Measurements from ENCODE around the gene MIEF1.

DNA sequence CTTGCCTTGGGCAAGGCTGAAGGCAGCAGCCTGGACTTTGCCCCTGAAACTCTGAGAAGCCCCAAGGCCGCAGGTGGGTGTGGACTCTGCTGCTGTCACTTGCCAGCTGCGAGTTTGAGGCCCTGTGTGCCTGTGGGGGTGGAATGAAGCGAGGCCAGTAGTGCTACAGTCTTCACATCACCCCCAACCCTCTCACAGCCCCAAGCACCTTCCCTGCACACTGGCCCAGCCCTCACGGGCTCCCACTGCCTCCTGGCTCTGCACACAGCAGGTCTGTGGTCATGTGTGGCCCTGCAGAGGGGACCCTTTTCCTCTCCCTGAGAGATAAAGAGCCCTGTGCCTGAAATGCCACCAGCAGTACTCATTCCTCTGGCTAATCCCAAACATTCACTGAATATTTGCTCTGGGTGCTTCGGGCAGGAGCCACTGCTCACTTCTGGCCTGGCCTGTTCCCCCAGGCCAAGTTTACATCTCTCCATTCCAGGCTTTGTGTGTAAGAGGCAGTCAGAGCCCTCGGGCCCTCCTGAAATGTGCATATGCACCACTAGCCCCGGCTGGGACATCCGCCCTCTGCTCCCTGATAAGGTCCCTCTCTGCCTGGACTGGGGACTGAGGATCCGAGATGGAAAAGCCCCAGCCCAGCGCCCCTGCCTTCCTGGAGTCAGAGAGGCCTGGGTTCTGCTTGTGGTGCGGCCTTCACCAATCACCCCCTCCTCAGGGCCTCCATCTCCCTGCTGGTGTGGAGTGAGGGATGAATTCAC, 27.6 kb upstream of the MIEF1 start:
- TF ChIP-seq EZH2 (IDR thresholded peaks at IDR 0.05; ENCODE audit: insufficient read depth, poor library complexity, severe bottlenecking) (no peak), EZH2phosphoT487 (IDR thresholded peaks at IDR 0.05; ENCODE audit: insufficient read depth, low read depth) (no peak)

Measured in GM23248 (cell line).